ENCODE results near the gene SDK1.
"Not testable (repeated sequence)": the region's sequence is repeated elsewhere in the genome, so short reads cannot be mapped to it uniquely, and the experiment has no call there.

The SDK1 gene

GRCh38 chr7:3578399-3578798, 277.3 kb downstream of the SDK1 start:
- no peak for DNase-seq (ENCODE audit: low read depth in 2 of 2, low spot score in 1 of 2)

GRCh38 chr7:3579638-3580219, 278.7 kb downstream of the SDK1 start:
- no peak for DNase-seq (ENCODE audit: low read depth in 2 of 2, low spot score in 1 of 2)

GRCh38 chr7:3582145-3582544, 281.1 kb downstream of the SDK1 start:
- DNase-seq (ENCODE audit: low read depth in 2 of 2, low spot score in 1 of 2) = not testable (repeated sequence)

GRCh38 chr7:3585826-3586225, 284.8 kb downstream of the SDK1 start:
- DNase-seq (ENCODE audit: low read depth in 2 of 2, low spot score in 1 of 2) = no peak

GRCh38 chr7:3588341-3588740, 287.3 kb downstream of the SDK1 start:
- no peak for DNase-seq (ENCODE audit: low read depth in 2 of 2, low spot score in 1 of 2)

GRCh38 chr7:3589752-3590151, 288.7 kb downstream of the SDK1 start:
- no peak for DNase-seq (ENCODE audit: low read depth in 2 of 2, low spot score in 1 of 2)

- no peak for DNase-seq (ENCODE audit: low read depth in 2 of 2, low spot score in 1 of 2)
Measured at GRCh38 chr7:3591219-3591618, 290.2 kb downstream of the SDK1 start.

- no peak for DNase-seq (ENCODE audit: low read depth in 2 of 2, low spot score in 1 of 2)
Measured at GRCh38 chr7:3591944-3592343, 290.9 kb downstream of the SDK1 start.

GRCh38 chr7:3592401-3593134, 291.5 kb downstream of the SDK1 start:
- DNase-seq (ENCODE audit: low read depth in 2 of 2, low spot score in 1 of 2) = no peak

- no peak for DNase-seq (ENCODE audit: low read depth in 2 of 2, low spot score in 1 of 2)
Measured at GRCh38 chr7:3594901-3595300, 293.8 kb downstream of the SDK1 start.

GRCh38 chr7:3598854-3599253, 297.8 kb downstream of the SDK1 start:
- DNase-seq (ENCODE audit: low read depth in 2 of 2, low spot score in 1 of 2) = no peak

- DNase-seq (ENCODE audit: low read depth in 2 of 2, low spot score in 1 of 2) = no peak
Measured at GRCh38 chr7:3605222-3605621, 304.2 kb downstream of the SDK1 start.

- no peak for DNase-seq (ENCODE audit: low read depth in 2 of 2, low spot score in 1 of 2)
Measured at GRCh38 chr7:3606436-3606835, 305.4 kb downstream of the SDK1 start.

- no peak for DNase-seq (ENCODE audit: low read depth in 2 of 2, low spot score in 1 of 2)
Measured at GRCh38 chr7:3607847-3608246, 306.8 kb downstream of the SDK1 start.

- no peak for DNase-seq (ENCODE audit: low read depth in 2 of 2, low spot score in 1 of 2)
Measured at GRCh38 chr7:3616306-3616705, 315.3 kb downstream of the SDK1 start.

- no peak for DNase-seq (ENCODE audit: low read depth in 2 of 2, low spot score in 1 of 2)
Measured at GRCh38 chr7:3630081-3630480, 329.0 kb downstream of the SDK1 start.

- DNase-seq (ENCODE audit: low read depth in 2 of 2, low spot score in 1 of 2) = no peak
Measured at GRCh38 chr7:3634396-3634795, 333.3 kb downstream of the SDK1 start.

- no peak for DNase-seq (ENCODE audit: low read depth in 2 of 2, low spot score in 1 of 2)
Measured at GRCh38 chr7:3636131-3636860, 335.2 kb downstream of the SDK1 start.

GRCh38 chr7:3639253-3639652, 338.2 kb downstream of the SDK1 start:
- no peak for DNase-seq (ENCODE audit: low read depth in 2 of 2, low spot score in 1 of 2)

- no peak for DNase-seq (ENCODE audit: low read depth in 2 of 2, low spot score in 1 of 2)
Measured at GRCh38 chr7:3641582-3641981, 340.5 kb downstream of the SDK1 start.

GRCh38 chr7:3643091-3643490, 342.0 kb downstream of the SDK1 start:
- DNase-seq (ENCODE audit: low read depth in 2 of 2, low spot score in 1 of 2) = no peak

- DNase-seq (ENCODE audit: low read depth in 2 of 2, low spot score in 1 of 2) = no peak
Measured at GRCh38 chr7:3648276-3648675, 347.2 kb downstream of the SDK1 start.

Data from stimulated activated CD8-positive, alpha-beta memory T cell treated with anti-CD3 and anti-CD28 coated beads, Interleukin-4, amount 100 ng/mL, for 1 hour (primary cell).